H9 (cell line): ENCODE data around the gene ANP32E. TPM values are rescaled to one million over a fixed set of nuclear protein-coding genes. Genes with fewer than 3 reads are reported as not detected.

Experiments
- DNase-seq: peaks from one replicate; pipeline ENCODE4 v3.0.0-alpha.2; 2017
- H2AFZ ChIP-seq: one replicate; pipeline ENCODE4 v1.6.1; 2013; ENCODE audit warnings: mild to moderate bottlenecking, low read length, control low read depth, moderate library complexity
- H2AK5ac ChIP-seq: 2 replicates; pipeline ENCODE4 v1.6.1; 2013; ENCODE audit warnings: low read length, control low read depth, mixed read lengths; ENCODE audit not compliant: insufficient read length
- H2BK120ac ChIP-seq: one replicate; pipeline ENCODE4 v1.6.1; 2013; ENCODE audit warnings: low read depth, mild to moderate bottlenecking, low read length, control low read depth, inconsistent platforms; ENCODE audit not compliant: poor library complexity, severe bottlenecking
- H2BK12ac ChIP-seq: 2 replicates; pipeline ENCODE4 v1.6.1; 2013; ENCODE audit warnings: low read length, control low read depth, mixed read lengths, low read depth; ENCODE audit not compliant: insufficient read length
- H2BK15ac ChIP-seq: 2 replicates; pipeline ENCODE4 v1.6.1; 2013; ENCODE audit warnings: low read depth, low read length, control low read depth
- H2BK20ac ChIP-seq: one replicate; pipeline ENCODE4 v1.6.1; 2013; ENCODE audit warnings: low read depth, mild to moderate bottlenecking, low read length, control low read depth, inconsistent platforms; ENCODE audit not compliant: poor library complexity, severe bottlenecking
- H2BK5ac ChIP-seq: 2 replicates; pipeline ENCODE4 v1.6.1; 2013; ENCODE audit warnings: low read length, control low read depth, mixed read lengths; ENCODE audit not compliant: insufficient read length
- H3K14ac ChIP-seq: 2 replicates; pipeline ENCODE4 v1.6.1; 2013; ENCODE audit warnings: low read length, control low read depth; ENCODE audit not compliant: insufficient read depth
- H3K18ac ChIP-seq: 2 replicates; pipeline ENCODE4 v1.6.1; 2013; ENCODE audit warnings: low read depth, mild to moderate bottlenecking, mixed read lengths, low read length, control low read depth; ENCODE audit not compliant: insufficient read length
- H3K23ac ChIP-seq: 2 replicates; pipeline ENCODE4 v1.6.1; 2013; ENCODE audit warnings: low read length, control low read depth, mixed read lengths, low read depth; ENCODE audit not compliant: insufficient read length
- H3K23me2 ChIP-seq: 2 replicates; pipeline ENCODE4 v1.6.1; 2013; ENCODE audit warnings: low read depth, mild to moderate bottlenecking, mixed read lengths, low read length, control low read depth; ENCODE audit not compliant: insufficient read length, poor library complexity, severe bottlenecking
- H3K27ac ChIP-seq: 2 replicates; pipeline ENCODE4 v1.5.1; 2013; ENCODE audit warnings: low read length, control low read depth, mixed read lengths, low read depth; ENCODE audit not compliant: insufficient read length
- H3K27me3 ChIP-seq: 2 replicates; pipeline ENCODE4 v1.6.1; 2013; ENCODE audit warnings: low read length, control low read depth, inconsistent platforms; ENCODE audit not compliant: insufficient read depth
- H3K4ac ChIP-seq: 2 replicates; pipeline ENCODE4 v1.6.1; 2013; ENCODE audit warnings: low read depth, mild to moderate bottlenecking, control low read depth, inconsistent platforms, low read length, moderate library complexity
- H3K4me1 ChIP-seq: 2 replicates; pipeline ENCODE4 v1.6.1; 2013; ENCODE audit warnings: low read length, control low read depth, inconsistent platforms; ENCODE audit not compliant: insufficient read depth
- H3K4me2 ChIP-seq: 2 replicates; pipeline ENCODE4 v1.6.1; 2013; ENCODE audit warnings: low read length, control low read depth, mixed read lengths; ENCODE audit not compliant: insufficient read length, insufficient read depth
- H3K56ac ChIP-seq: 2 replicates; pipeline ENCODE4 v1.6.1; 2013; ENCODE audit warnings: low read depth, mild to moderate bottlenecking, mixed read lengths, low read length, control low read depth; ENCODE audit not compliant: insufficient read length
- H3K79me1 ChIP-seq: 2 replicates; pipeline ENCODE4 v1.6.1; 2013; ENCODE audit warnings: low read depth, mild to moderate bottlenecking, moderate library complexity, low read length, control low read depth, inconsistent platforms; ENCODE audit not compliant: insufficient read depth, poor library complexity, severe bottlenecking
- H3K79me2 ChIP-seq: 2 replicates; pipeline ENCODE4 v1.6.1; 2013; ENCODE audit warnings: low read length, control low read depth, inconsistent platforms; ENCODE audit not compliant: insufficient read depth
- H3K9ac ChIP-seq: 2 replicates; pipeline ENCODE4 v1.6.1; 2013; ENCODE audit warnings: low read length, control low read depth, mixed read lengths; ENCODE audit not compliant: insufficient read length; ENCODE audit errors: extremely low read depth
- H3K9me3 ChIP-seq: one replicate; pipeline ENCODE4 v1.6.1; 2013; ENCODE audit warnings: low read depth, low read length, inconsistent platforms; ENCODE audit not compliant: control insufficient read depth
- H3T11ph ChIP-seq: one replicate; pipeline ENCODE4 v1.6.1; 2013; ENCODE audit warnings: mild to moderate bottlenecking, low read length, control low read depth, inconsistent platforms
- H4K20me1 ChIP-seq: one replicate; pipeline ENCODE4 v1.6.1; 2013; ENCODE audit not compliant: control insufficient read depth, insufficient read length, insufficient read depth
- H4K5ac ChIP-seq: 2 replicates; pipeline ENCODE4 v1.6.1; 2013; ENCODE audit warnings: low read depth, mild to moderate bottlenecking, mixed read lengths, low read length, control low read depth; ENCODE audit not compliant: insufficient read length
- H4K8ac ChIP-seq: replicated peaks from 2 replicates; pipeline ENCODE4 v1.6.1; 2013; ENCODE audit warnings: low read length, control low read depth, mixed read lengths, low read depth; ENCODE audit not compliant: insufficient read length
- H4K91ac ChIP-seq: 2 replicates; pipeline ENCODE4 v1.6.1; 2013; ENCODE audit warnings: low read depth, mild to moderate bottlenecking, moderate library complexity, mixed read lengths, low read length, control low read depth; ENCODE audit not compliant: insufficient read length
- H3K27ac Mint-ChIP-seq, 3 experiments: 2 replicates in 2 of 3; 3 replicates in 1 of 3; pipeline ENCODE4 v1.8.0; 2020 to 2021; ENCODE audit warnings: mixed read lengths in 3 of 3, mild to moderate bottlenecking in 1 of 3, moderate library complexity in 1 of 3
- H3K27me3 Mint-ChIP-seq: 2 replicates; pipeline ENCODE4 v1.8.0; 2021; ENCODE audit warnings: low read depth, mild to moderate bottlenecking, moderate library complexity, mixed read lengths
- H3K36me3 Mint-ChIP-seq, 3 experiments: 2 replicates in 2 of 3; 3 replicates in 1 of 3; pipeline ENCODE4 v1.8.0; 2020 to 2021; ENCODE audit warnings: low read depth in 3 of 3, mixed read lengths in 3 of 3; ENCODE audit not compliant: insufficient read depth in 1 of 3
- H3K4me1 Mint-ChIP-seq, 2 experiments: 2 replicates each; pipeline ENCODE4 v1.8.0; 2020; ENCODE audit warnings: mixed read lengths in 2 of 2
- H3K4me3 Mint-ChIP-seq, 2 experiments: 2 replicates in 1 of 2; 3 replicates in 1 of 2; pipeline ENCODE4 v1.8.0; 2020 to 2021; ENCODE audit warnings: mild to moderate bottlenecking in 2 of 2, mixed read lengths in 2 of 2, moderate library complexity in 1 of 2
- H3K9me3 Mint-ChIP-seq, 2 experiments: 2 replicates in 1 of 2; 3 replicates in 1 of 2; pipeline ENCODE4 v1.8.0; 2020; ENCODE audit warnings: mild to moderate bottlenecking in 2 of 2, mixed read lengths in 2 of 2, moderate library complexity in 1 of 2
- WGBS: extraction: QIAGEN DNeasy Blood & Tissue Kit; methylation state at CpG from one replicate; pipeline ENCODE4 v1.1.7; 2013; ENCODE audit warnings: missing lambda C conversion rate, low lambda C conversion rate, mixed read lengths; ENCODE audit not compliant: insufficient read length; ENCODE audit errors: extremely low coverage; 5-methylcytosine and 5-hydroxymethylcytosine counted together
- total RNA-seq: library from RNA; stranded (reverse); gene quantifications from 2 replicates; pipeline ENCODE4 v1.2.1, GENCODE V29; 2021
- TF ChIP-seq, protein P1 (sequence below): fragments of 200-600 bp; sonication (generic); conservative IDR thresholded peaks from 3 replicates; pipeline ENCODE4 v1.8.0; 2021; ENCODE audit warnings: antibody characterized with exemption, mild to moderate bottlenecking

Gene ANP32E
- total RNA-seq, 1 experiment from 2014 or later, result 106 TPM

DNA sequence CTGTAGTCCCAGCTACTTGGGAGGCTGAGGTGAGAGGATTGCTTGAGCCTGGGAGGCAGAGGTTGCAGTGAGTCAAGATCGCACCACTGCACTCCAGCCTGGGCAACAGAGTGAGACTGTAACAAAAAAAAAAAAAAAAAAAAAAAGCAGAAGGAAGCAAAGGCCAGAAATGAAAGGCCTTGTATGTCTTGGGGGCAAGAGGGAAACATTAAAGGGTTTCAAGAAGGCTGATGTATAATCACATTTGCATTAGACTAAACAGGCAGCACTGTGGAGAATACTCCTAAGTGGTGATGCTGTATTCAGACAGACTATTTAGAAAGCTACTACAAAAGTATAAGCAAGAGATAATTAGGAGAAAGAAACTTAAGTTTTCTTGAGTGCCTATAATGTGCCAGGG lies 10.4 kb downstream of the ANP32E start:
- no peak overlapping the region for H3K4me3 Mint-ChIP-seq
- H3K23me2 ChIP-seq, result no peaks in the 10 kb centered on the region
- no peaks in the 10 kb centered on the region for H3K9me3 ChIP-seq
- WGBS, result no CpG with 5 or more reads among the region's 1 CpG
- H4K8ac ChIP-seq, result no peak overlapping the region
- no peaks in the 10 kb centered on the region for H4K20me1 ChIP-seq
- no peak overlapping the region for H2BK20ac ChIP-seq
- no peaks in the 10 kb centered on the region for H3K27me3 Mint-ChIP-seq
- DNase-seq, result no peak
- H4K5ac ChIP-seq, result no peak overlapping the region
- no peak overlapping the region for H2BK15ac ChIP-seq
- H3K4me1 ChIP-seq, result no peaks in the 10 kb centered on the region
- H3K18ac ChIP-seq, result no peak overlapping the region
- peaks cover 41 to 72% (median 71%) of the 10 kb centered on the region in 3 experiments; a peak in 6 of 7 replicates for H3K36me3 Mint-ChIP-seq
- TF ChIP-seq, protein P1, sequence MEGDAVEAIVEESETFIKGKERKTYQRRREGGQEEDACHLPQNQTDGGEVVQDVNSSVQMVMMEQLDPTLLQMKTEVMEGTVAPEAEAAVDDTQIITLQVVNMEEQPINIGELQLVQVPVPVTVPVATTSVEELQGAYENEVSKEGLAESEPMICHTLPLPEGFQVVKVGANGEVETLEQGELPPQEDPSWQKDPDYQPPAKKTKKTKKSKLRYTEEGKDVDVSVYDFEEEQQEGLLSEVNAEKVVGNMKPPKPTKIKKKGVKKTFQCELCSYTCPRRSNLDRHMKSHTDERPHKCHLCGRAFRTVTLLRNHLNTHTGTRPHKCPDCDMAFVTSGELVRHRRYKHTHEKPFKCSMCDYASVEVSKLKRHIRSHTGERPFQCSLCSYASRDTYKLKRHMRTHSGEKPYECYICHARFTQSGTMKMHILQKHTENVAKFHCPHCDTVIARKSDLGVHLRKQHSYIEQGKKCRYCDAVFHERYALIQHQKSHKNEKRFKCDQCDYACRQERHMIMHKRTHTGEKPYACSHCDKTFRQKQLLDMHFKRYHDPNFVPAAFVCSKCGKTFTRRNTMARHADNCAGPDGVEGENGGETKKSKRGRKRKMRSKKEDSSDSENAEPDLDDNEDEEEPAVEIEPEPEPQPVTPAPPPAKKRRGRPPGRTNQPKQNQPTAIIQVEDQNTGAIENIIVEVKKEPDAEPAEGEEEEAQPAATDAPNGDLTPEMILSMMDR, result no peak
- no peaks in the 10 kb centered on the region for H3K79me2 ChIP-seq
- no peak overlapping the region for H4K91ac ChIP-seq
- H2BK5ac ChIP-seq, result no peak overlapping the region
- H3T11ph ChIP-seq, result no peak overlapping the region
- H3K14ac ChIP-seq, result no peak overlapping the region
- no peak overlapping the region for H3K9ac ChIP-seq
- no peaks in the 10 kb centered on the region for H3K27me3 ChIP-seq
- no peak overlapping the region for H2BK120ac ChIP-seq
- H2AK5ac ChIP-seq, result no peak overlapping the region
- H3K27ac ChIP-seq, result no peak overlapping the region
- no peaks in the 10 kb centered on the region for H3K79me1 ChIP-seq
- H3K4me2 ChIP-seq, result no peak overlapping the region
- H3K9me3 Mint-ChIP-seq, result no peaks in the 10 kb centered on the region
- H3K56ac ChIP-seq, result no peak overlapping the region
- no peak overlapping the region for H3K27ac Mint-ChIP-seq
- no peak overlapping the region for H2BK12ac ChIP-seq
- H3K23ac ChIP-seq, result no peak overlapping the region
- no peak overlapping the region for H2AFZ ChIP-seq
- no peak overlapping the region for H3K4ac ChIP-seq
- no peaks in the 10 kb centered on the region for H3K4me1 Mint-ChIP-seq
